ENCODE data around the gene NFIX.

Gene NFIX

DNA sequence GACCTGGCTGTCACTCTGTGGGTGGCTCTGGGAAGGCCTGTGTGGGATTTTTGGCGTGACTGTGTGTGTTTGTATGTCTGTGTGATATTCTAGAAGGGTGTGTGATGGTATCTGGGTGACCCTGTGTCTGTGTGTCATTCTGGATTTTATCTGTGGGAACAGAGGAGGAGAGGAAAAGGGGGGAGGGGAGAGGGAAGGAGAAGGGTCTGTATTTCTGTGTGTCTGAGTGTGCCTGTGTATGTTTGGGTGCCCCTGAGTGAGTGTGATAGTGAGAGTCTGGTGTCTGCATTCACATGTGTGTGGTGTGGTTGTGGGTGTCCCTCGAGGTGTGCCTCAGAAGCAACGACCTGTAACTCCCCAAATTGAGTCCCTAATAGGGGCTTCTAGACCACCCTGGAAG is 8.1 kb upstream of the NFIX start:
- no peak for DNase-seq (ENCODE audit: low read depth in 2 of 3, low spot score in 1 of 3)

DNA sequence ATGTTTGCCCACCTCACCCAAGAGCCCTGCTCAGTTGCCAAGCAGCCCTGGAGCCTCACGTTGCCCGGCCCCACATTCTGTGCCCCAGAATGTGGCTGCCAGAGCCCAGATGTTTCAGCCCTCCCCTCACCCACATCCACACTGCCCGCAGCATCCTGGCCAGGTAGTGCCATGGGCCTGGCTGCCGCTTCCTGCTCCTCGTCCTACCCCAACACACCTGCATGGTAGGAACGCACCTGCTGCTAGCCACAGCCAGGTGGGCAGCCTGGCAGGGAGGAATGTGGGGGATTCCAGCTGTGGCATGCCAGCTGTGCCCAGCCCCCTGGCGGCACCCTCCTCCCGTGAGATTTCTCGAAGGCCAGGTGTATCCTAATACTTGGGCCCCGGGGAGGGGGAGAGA is 7.5 kb upstream of the NFIX start:
- DNase-seq (ENCODE audit: low read depth in 2 of 3, low spot score in 1 of 3) = no peak

- no peak for DNase-seq (ENCODE audit: low read depth in 2 of 3, low spot score in 1 of 3)
Observed at GRCh38 chr19:12990431-12990830, 4.8 kb upstream of the NFIX start.

DNA sequence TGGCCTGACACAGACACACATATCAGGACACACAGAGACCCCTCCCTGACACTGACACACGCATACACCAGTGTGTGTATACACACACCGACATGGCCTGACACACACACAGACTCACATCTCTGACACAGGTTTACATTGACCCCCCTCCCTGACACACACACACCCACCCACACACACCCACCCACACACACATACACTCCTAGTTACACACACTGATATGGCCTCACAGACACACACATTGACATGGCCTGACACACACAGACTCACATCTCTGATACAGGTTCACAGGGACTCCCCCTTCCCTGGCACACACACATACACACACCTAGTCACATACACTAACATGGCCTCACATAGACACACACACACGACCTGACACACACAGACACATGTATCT is 4.4 kb upstream of the NFIX start:
- DNase-seq (ENCODE audit: low read depth in 2 of 3, low spot score in 1 of 3) = no peak

- DNase-seq (ENCODE audit: low read depth in 2 of 3, low spot score in 1 of 3) = no peak
Observed at GRCh38 chr19:12991296-12991695, 4.0 kb upstream of the NFIX start.

DNA sequence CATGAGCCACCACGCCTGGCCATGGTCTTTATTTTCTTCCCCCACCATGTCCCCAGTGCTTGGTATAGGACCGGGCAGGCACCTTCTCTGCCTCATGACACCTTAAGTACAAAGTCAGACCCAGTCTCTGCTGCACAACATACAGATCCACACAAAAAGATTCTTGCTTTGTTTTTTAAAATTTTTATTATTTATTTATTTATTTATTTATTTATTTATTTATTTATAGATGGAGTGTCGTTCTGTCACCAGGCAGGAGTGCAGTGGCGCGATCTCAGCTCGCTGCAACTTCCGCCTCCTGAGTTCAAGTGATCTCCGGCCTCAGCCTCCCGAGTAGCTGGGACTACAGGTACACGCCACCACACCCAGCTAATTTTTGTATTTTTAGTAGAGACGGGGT is 2.5 kb upstream of the NFIX start:
- no peak for DNase-seq (ENCODE audit: low read depth in 2 of 3, low spot score in 1 of 3)

GRCh38 chr19:12993562-12993961 is 1.7 kb upstream of the NFIX start:
- no peak for DNase-seq (ENCODE audit: low read depth in 2 of 3, low spot score in 1 of 3)

- no peak for DNase-seq (ENCODE audit: low read depth in 2 of 3, low spot score in 1 of 3)
Observed at GRCh38 chr19:12995596-12996405, 526 bp downstream of the NFIX start.

DNA sequence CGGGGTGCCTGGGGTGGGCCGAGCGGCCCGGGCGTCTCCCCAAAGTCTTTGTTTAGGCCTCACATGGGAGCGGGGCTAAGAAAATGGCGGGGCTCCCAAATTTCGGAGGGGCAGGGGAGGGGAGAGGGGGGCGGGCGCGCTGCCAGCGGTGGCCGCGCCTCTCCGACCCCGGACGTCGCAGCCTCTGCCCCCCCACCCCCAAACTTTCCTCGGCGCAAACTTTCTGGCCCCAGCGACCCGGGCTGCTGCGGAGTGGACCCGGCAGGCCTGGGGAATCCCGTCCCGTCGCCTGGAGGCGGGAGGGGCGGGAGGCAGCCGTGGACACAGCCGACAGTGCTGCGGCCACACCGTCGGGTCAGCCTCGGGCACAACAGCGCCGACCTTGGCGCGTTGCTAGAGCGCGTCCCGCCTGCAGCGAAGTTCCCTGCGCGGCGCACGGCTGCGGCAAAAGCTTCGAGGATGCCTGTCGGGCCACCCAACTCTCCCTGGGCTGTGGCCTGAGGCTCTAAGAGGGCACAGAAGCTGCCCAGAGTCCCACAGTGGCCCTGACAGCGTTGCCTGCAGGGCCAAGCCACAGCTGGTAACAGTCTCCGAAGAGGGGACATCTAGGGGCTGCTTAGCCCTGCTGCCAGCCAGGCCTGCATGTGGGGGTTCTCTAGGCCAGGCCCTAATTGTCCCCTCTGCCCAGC is 1.3 kb downstream of the NFIX start:
- no peak for DNase-seq (ENCODE audit: low read depth in 2 of 3, low spot score in 1 of 3)

GRCh38 chr19:12997179-12997966 is 2.1 kb downstream of the NFIX start:
- DNase-seq (ENCODE audit: low read depth in 2 of 3, low spot score in 1 of 3) = no peak

DNA sequence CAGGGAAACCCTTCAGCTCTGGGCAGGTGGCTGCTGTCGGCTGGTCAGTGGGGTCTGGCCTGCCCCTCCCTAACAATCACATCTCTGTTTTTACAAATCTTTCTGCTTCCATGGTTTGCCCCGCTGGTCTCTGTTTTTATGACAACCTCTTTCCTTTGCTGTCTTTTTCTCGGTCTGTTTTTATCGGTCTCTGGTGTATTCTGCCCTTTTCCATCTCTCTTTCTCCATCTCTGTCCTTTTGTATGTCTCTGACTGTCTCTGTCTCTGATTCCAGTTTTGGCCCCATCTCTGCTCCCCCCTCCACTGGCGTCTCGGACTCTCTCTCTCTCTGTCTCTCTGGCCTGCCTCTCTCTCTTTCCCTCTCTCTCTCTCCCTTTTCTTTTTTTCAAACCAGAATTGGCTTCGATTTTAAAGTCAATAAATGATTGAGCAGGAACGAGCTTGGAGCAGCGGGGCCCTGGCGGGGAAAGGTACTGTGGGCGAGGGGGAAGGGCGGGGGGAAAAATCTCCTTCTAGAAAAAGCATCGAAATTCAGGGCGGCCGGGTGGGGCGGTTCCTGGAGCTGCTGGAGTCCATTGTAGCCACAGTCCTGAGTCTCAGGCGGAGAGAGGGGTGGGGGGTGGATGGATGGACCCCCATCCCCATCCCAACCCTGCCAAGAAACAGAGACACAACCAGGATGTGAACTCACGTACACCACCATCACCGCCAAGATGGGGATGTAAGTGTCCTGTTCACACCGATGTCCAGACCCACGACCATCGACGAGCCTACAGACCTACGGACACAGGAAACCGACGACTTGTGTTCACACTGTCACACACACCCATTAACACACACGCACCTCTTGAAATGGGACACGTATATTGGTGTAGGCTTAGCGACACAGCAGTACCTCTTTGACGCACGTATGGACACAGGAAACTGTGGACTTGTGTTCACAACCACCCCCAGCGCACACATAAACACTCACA is 3.0 kb downstream of the NFIX start:
- no peak for DNase-seq (ENCODE audit: low read depth in 2 of 3, low spot score in 1 of 3)

GRCh38 chr19:13001166-13001501 is 5.9 kb downstream of the NFIX start:
- DNase-seq (ENCODE audit: low read depth in 2 of 3, low spot score in 1 of 3) = no peak

GRCh38 chr19:13001502-13002165 is 6.4 kb downstream of the NFIX start:
- no peak for DNase-seq (ENCODE audit: low read depth in 2 of 3, low spot score in 1 of 3)

- DNase-seq (ENCODE audit: low read depth in 2 of 3, low spot score in 1 of 3) = no peak
Observed at GRCh38 chr19:13002166-13002898, 7.1 kb downstream of the NFIX start.

DNA sequence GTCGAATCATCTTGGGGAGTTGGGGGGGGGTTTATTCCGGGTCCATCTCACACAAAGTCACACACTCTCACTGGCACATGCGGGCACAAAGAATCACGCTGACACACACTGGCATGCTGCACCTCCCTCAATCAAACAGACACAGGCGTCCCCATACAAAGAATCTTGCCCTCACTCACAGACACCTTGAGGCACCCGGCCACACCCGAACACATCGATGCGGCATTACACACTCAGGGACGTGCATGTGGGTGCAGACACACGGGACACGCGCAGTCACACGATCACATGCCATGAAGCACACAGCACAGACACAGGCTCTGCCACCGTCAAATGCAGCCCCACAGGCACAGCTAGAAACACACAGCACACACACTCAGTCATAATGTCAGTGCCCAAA is 7.8 kb downstream of the NFIX start:
- DNase-seq (ENCODE audit: low read depth in 2 of 3, low spot score in 1 of 3) = no peak

DNA sequence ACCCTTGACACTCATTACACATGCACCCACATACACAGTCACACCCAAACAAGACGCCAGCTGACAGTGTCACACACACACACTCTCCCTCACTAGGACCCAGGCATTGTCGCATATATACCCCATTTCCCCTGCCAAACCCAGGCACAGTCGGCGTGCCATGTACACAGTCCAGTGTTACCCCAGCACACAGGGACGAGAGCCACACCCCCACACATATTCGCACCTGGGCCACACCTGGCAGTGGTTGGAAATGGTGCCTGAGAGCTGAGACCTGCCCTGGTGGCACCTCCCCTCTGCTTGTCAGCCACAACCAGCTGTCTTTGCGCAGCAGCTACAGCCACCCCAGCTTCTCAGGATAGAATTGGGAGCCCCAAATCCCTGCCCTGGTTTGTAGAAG is 9.0 kb downstream of the NFIX start:
- no peak for DNase-seq (ENCODE audit: low read depth in 2 of 3, low spot score in 1 of 3)

DNA sequence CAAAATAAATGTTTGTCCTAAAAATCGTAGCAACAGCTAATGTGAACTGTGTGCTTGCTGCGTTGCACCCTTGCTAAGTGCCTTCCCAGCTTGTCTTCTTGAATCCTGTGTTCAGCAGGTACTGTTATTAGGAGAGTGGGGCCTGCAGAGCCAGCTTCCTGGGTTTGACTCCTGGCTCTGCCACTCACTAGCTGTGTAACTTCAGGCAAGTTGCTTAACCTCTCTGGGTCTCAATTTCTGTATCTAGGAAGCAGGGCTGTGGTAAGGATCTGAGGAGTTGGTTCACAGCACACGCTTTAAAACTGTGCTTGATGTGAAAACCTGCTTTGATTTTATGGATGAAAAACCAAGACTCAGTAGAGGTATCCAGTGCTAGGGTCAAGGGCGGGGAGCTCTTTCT is 10.0 kb downstream of the NFIX start:
- no peak for DNase-seq (ENCODE audit: low read depth in 2 of 3, low spot score in 1 of 3)

DNA sequence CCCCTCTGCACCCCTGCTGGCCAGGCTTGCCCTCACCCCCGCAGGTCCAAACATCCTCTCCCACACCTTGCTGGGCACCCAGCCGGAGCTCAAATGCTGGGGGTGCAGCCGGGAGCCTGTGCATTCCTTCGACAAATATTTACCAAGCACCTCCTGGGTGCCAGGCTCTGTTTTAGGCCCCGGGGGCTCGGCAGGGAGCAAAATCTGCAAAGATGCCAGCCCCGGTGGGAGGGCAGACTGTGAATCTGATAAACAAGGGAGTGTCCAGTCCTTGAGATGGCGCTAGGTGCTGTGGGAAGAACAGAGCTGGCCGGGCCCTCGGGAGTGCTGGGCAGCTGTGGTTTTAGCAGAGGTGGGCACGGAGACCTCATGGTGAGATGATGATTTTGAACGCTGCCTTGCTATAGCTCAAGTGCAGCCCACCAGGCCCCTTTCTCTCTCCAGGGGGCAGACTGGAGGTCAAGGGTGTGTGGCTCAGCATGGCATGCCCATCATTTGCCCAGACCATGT is 10.6 kb downstream of the NFIX start:
- DNase-seq (ENCODE audit: low read depth in 2 of 3, low spot score in 1 of 3) = no peak

GRCh38 chr19:13006431-13007281 is 11.4 kb downstream of the NFIX start:
- no peak for DNase-seq (ENCODE audit: low read depth in 2 of 3, low spot score in 1 of 3)

Measured in stimulated activated CD4-positive, alpha-beta T cell treated with anti-CD3 and anti-CD28 coated beads, Interleukin-12 subunit alpha, Interleukin-12 subunit beta, amount 100 ng/mL, for 48 hours (primary cell).